HG03159 (cell line): Measurements from ENCODE around the gene P2RX4.
"Not testable (repeated sequence)": the region's sequence is repeated elsewhere in the genome, so short reads cannot be mapped to it uniquely, and the experiment has no call there.

ENCODE experiments used
- ATAC-seq: cut with Tn5 transposase; IDR thresholded peaks from one replicate; pipeline ENCODE4 v1.9.1; 2021; ENCODE audit warnings: mild to moderate bottlenecking, moderate library complexity; ENCODE audit not compliant: unreplicated experiment

Gene P2RX4

GRCh38 chr12:121209624-121210572 is at the start of gene P2RX4:
Gene P2RX4 (plus strand): TSS chr12:121210129. CDS start chr12:121210165, 36 bp downstream.
- ATAC-seq, result peak; percentile 83

GRCh38 chr12:121162384-121162783 is 47.5 kb upstream of the P2RX4 start:
- no peak for ATAC-seq

GRCh38 chr12:121162985-121163384 is 46.9 kb upstream of the P2RX4 start:
- no peak for ATAC-seq

- ATAC-seq, result not testable (repeated sequence)
These were observed 45.1 kb upstream of the P2RX4 start for GRCh38 chr12:121164839-121165238.

GRCh38 chr12:121165316-121165715 is 44.6 kb upstream of the P2RX4 start:
- ATAC-seq, result no peak

GRCh38 chr12:121166356-121166755 is 43.6 kb upstream of the P2RX4 start:
- ATAC-seq, result no peak

- ATAC-seq, result no peak
These were observed 42.6 kb upstream of the P2RX4 start for GRCh38 chr12:121167232-121167820.

GRCh38 chr12:121167951-121168350 is 42.0 kb upstream of the P2RX4 start:
- no peak for ATAC-seq

GRCh38 chr12:121170151-121170550 is 39.8 kb upstream of the P2RX4 start:
- no peak for ATAC-seq

GRCh38 chr12:121170611-121171260 is 39.2 kb upstream of the P2RX4 start:
- ATAC-seq, result no peak

GRCh38 chr12:121172145-121172544 is 37.8 kb upstream of the P2RX4 start:
- no peak for ATAC-seq

GRCh38 chr12:121175383-121176119 is 34.4 kb upstream of the P2RX4 start:
- ATAC-seq, result no peak

GRCh38 chr12:121176826-121177529 is 33.0 kb upstream of the P2RX4 start:
- no peak for ATAC-seq

- no peak for ATAC-seq
These were observed 28.7 kb upstream of the P2RX4 start for GRCh38 chr12:121181181-121181580.

- ATAC-seq, result no peak
These were observed 27.6 kb upstream of the P2RX4 start for GRCh38 chr12:121182222-121182893.

- ATAC-seq, result no peak
These were observed 25.5 kb upstream of the P2RX4 start for GRCh38 chr12:121184425-121184824.

GRCh38 chr12:121184984-121185889 is 24.7 kb upstream of the P2RX4 start:
- ATAC-seq, result no peak

GRCh38 chr12:121186826-121187225 is 23.1 kb upstream of the P2RX4 start:
- ATAC-seq, result no peak

GRCh38 chr12:121187501-121187900 is 22.4 kb upstream of the P2RX4 start:
- no peak for ATAC-seq
